HG03575 (cell line): ENCODE data around the gene CLP1.

Source experiments
- ATAC-seq: cut with Tn5 transposase; IDR thresholded peaks from one replicate; pipeline ENCODE4 v1.9.1; 2021; ENCODE audit not compliant: unreplicated experiment, insufficient number of reproducible peaks, low FRiP score; ENCODE audit errors: extremely low read depth

The CLP1 gene

GRCh38 chr11:57709802-57710367 is 52.3 kb downstream of the CLP1 start:
- no peak for ATAC-seq
